HG03521 (cell line): Measurements from ENCODE around the gene MEIOC.
"Not testable (repeated sequence)": the region's sequence is repeated elsewhere in the genome, so short reads cannot be mapped to it uniquely, and the experiment has no call there.

ENCODE experiments used
- ATAC-seq: cut with Tn5 transposase; IDR thresholded peaks from one replicate; pipeline ENCODE4 v1.9.1; 2021; ENCODE audit warnings: mild to moderate bottlenecking, moderate library complexity; ENCODE audit not compliant: unreplicated experiment

MEIOC gene

GRCh38 chr17:44655983-44656710, at the start of gene MEIOC:
TSS of gene MEIOC (plus strand) at chr17:44656468. CDS start at chr17:44656614, 146 bp downstream.
- no peak for ATAC-seq

- no peak for ATAC-seq
These were observed 49.6 kb upstream of the MEIOC start for GRCh38 chr17:44606658-44607057.

GRCh38 chr17:44607836-44608690, 48.2 kb upstream of the MEIOC start:
- ATAC-seq = no peak

GRCh38 chr17:44608727-44609435, 47.4 kb upstream of the MEIOC start:
- no peak for ATAC-seq

- ATAC-seq = no peak
These were observed 45.9 kb upstream of the MEIOC start for GRCh38 chr17:44610331-44610730.

GRCh38 chr17:44610871-44611270, 45.4 kb upstream of the MEIOC start:
- ATAC-seq = no peak

GRCh38 chr17:44614862-44615261, 41.4 kb upstream of the MEIOC start:
- no peak for ATAC-seq

- not testable (repeated sequence) for ATAC-seq
These were observed 37.6 kb upstream of the MEIOC start for GRCh38 chr17:44618652-44619051.

- ATAC-seq = no peak
These were observed 33.1 kb upstream of the MEIOC start for GRCh38 chr17:44623070-44623725.

GRCh38 chr17:44627513-44628242, 28.6 kb upstream of the MEIOC start:
- ATAC-seq = no peak

GRCh38 chr17:44628243-44629188, 27.8 kb upstream of the MEIOC start:
- ATAC-seq = no peak

- ATAC-seq = no peak
These were observed 27.0 kb upstream of the MEIOC start for GRCh38 chr17:44629314-44629713.

- ATAC-seq = no peak
These were observed 25.6 kb upstream of the MEIOC start for GRCh38 chr17:44630703-44631102.

GRCh38 chr17:44633998-44634397, 22.3 kb upstream of the MEIOC start:
- no peak for ATAC-seq

- not testable (repeated sequence) for ATAC-seq
These were observed 21.9 kb upstream of the MEIOC start for GRCh38 chr17:44634401-44634800.

- no peak for ATAC-seq
These were observed 19.7 kb upstream of the MEIOC start for GRCh38 chr17:44636562-44636961.

- no peak for ATAC-seq
These were observed 19.2 kb upstream of the MEIOC start for GRCh38 chr17:44637066-44637465.

GRCh38 chr17:44642834-44643233, 13.4 kb upstream of the MEIOC start:
- no peak for ATAC-seq

GRCh38 chr17:44645341-44645740, 10.9 kb upstream of the MEIOC start:
- no peak for ATAC-seq
